H1 (cell line): ENCODE results near the gene TPPP. TPM values are rescaled to one million over a fixed set of nuclear protein-coding genes. Genes with fewer than 3 reads are reported as not detected.

Experiments
- CEBPB ChIP-seq: IDR thresholded peaks from 2 replicates; pipeline ENCODE4 v1.6.1; 2012; ENCODE audit warnings: low read depth, low read length
- KDM1A ChIP-seq: fragments of 200-600, 300-600 bp; sonication (generic); IDR thresholded peaks from 2 replicates; pipeline ENCODE4 v1.7.1; 2016; ENCODE audit warnings: mild to moderate bottlenecking, low read length, borderline replicate concordance
- TEAD4 ChIP-seq: IDR thresholded peaks from 2 replicates; pipeline ENCODE4 v1.6.1; 2012; ENCODE audit warnings: low read depth, low read length, inconsistent platforms, mixed read lengths
- polyA plus RNA-seq, 7 experiments: library from polyadenylated mRNA; depleted of rRNA in 3 of 7; stranded (reverse) in 5 of 7; unstranded in 2 of 7; fragments of >200 nt in 5 of 7; fragments of 200-250 nt in 2 of 7; gene quantifications; 1 replicate in 5 of 7; 2 replicates in 1 of 7; 4 replicates in 1 of 7; pipeline versions ENCODE4 v1.2.1 to v1.2.3, GENCODE V29; 2011 to 2013; ENCODE audit warnings: missing spikeins in 2 of 7, mixed read lengths in 2 of 7
- total RNA-seq: library from RNA; stranded (reverse); fragmentation: NEBNext Ultra II Directional; extraction: Animal tissue kit (Norgen Biotek cat#: 25700); gene quantifications from 2 replicates; pipeline ENCODE4 v1.2.1, GENCODE V29; 2021

TPPP gene
- total and polyA plus RNA-seq, 2 of the 8 experiments (the other 6 are each of a cell fraction or from before 2014, with no cell fraction given), result 0.36 to 0.93 TPM

DNA sequence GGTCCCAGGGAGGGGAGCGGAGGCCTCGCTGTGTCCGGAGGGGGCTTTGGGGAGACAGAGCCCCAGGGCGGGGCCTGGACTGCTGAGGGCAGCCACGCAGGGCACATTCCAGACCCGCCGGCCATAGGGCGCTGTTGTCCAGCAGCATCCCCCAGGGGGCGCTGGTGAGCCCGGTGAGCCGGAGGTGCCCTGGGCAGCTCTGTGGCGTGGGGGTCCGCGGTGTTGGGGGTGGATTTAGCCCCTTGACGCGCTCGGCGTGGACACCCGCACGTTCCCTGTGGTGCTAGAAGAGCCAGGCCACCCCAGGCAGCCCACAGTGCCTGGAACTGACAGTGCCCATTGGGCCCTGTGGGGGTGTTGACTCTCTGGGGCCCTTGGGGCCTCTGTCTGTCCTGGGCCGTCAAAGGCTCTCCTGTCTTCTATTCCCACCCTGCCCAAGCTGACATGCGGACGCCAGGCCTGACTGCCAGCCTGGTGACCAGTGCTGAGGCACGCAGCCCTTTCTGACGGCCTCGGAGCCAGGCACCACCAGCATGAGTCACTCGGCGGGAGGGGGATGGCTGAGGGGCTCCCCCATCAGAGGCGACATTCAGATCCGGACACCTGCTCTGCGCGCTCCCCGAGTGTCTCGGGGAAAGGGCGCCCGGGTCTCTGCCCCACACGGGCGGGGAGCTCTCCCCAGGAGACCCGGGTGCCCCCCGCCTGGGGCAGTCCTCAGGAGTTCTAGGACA, 23.9 kb downstream of the TPPP start (continued):
- TF ChIP-seq CEBPB, result no peak
- no peak for TF ChIP-seq KDM1A
- TF ChIP-seq TEAD4, result peak; percentile 83
